GM18951 (cell line): Measurements from ENCODE around the gene TSEN2.
"Not testable (repeated sequence)": the region's sequence is repeated elsewhere in the genome, so short reads cannot be mapped to it uniquely, and the experiment has no call there.

Experiments
- POLR2A ChIP-seq: IDR thresholded peaks from 4 replicates; pipeline ENCODE4 v1.6.1; 2011; ENCODE audit warnings: mild to moderate bottlenecking; ENCODE audit not compliant: insufficient read length, insufficient read depth; ENCODE audit errors: extremely low read depth
- in situ Hi-C: fragments of 300-500 bp; cut with MboI; formaldehyde crosslinking; loops from one replicate; pipeline ENCODE4 v1.12.0; 2022; ENCODE audit warnings: low sequenced_read_pairs, mixed read lengths, inconsistent platforms; ENCODE audit not compliant: unreplicated experiment

Gene TSEN2

GRCh38 chr3:12445523-12446240 lies 38.6 kb upstream of the TSEN2 start:
- no peak for TF ChIP-seq POLR2A
- in situ Hi-C loops, result no loop called here

GRCh38 chr3:12446298-12446697 lies 38.0 kb upstream of the TSEN2 start:
- TF ChIP-seq POLR2A, result no peak
- in situ Hi-C loops, result no loop called here

- in situ Hi-C loops, result no loop called here
- no peak for TF ChIP-seq POLR2A
Observed at GRCh38 chr3:12447075-12447474, 37.2 kb upstream of the TSEN2 start.

GRCh38 chr3:12448404-12449202 lies 35.7 kb upstream of the TSEN2 start:
- in situ Hi-C loops, result not testable (repeated sequence)

- TF ChIP-seq POLR2A, result no peak
- in situ Hi-C loops, result no loop called here
Observed at GRCh38 chr3:12449889-12450682, 34.2 kb upstream of the TSEN2 start.

- in situ Hi-C loops, result no loop called here
- TF ChIP-seq POLR2A, result no peak
Observed at GRCh38 chr3:12451481-12451880, 32.8 kb upstream of the TSEN2 start.

- in situ Hi-C loops, result no loop called here
- TF ChIP-seq POLR2A, result no peak
Observed at GRCh38 chr3:12451960-12452359, 32.3 kb upstream of the TSEN2 start.

GRCh38 chr3:12452361-12453330 lies 31.6 kb upstream of the TSEN2 start:
- in situ Hi-C loops, result no loop called here
- no peak for TF ChIP-seq POLR2A

- TF ChIP-seq POLR2A, result no peak
- in situ Hi-C loops, result no loop called here
Observed at GRCh38 chr3:12454076-12454815, 30.0 kb upstream of the TSEN2 start.

GRCh38 chr3:12454816-12455121 lies 29.5 kb upstream of the TSEN2 start:
- in situ Hi-C loops, result no loop called here
- no peak for TF ChIP-seq POLR2A

GRCh38 chr3:12455740-12456139 lies 28.5 kb upstream of the TSEN2 start:
- in situ Hi-C loops, result no loop called here
- no peak for TF ChIP-seq POLR2A

GRCh38 chr3:12456441-12456840 lies 27.8 kb upstream of the TSEN2 start:
- in situ Hi-C loops, result no loop called here
- TF ChIP-seq POLR2A, result no peak

GRCh38 chr3:12457380-12457779 lies 26.9 kb upstream of the TSEN2 start:
- in situ Hi-C loops, result not testable (repeated sequence)
